OCI-M2 (cell line): ENCODE measurements around the gene PSG1.
"Not testable (repeated sequence)": the region's sequence is repeated elsewhere in the genome, so short reads cannot be mapped to it uniquely, and the experiment has no call there.

Experiments
- DNase-seq: peaks from one replicate; lab custom pipeline; 2025; ENCODE audit not compliant: unreplicated experiment; lab: John Stamatoyannopoulos, UW

Gene PSG1

DNA sequence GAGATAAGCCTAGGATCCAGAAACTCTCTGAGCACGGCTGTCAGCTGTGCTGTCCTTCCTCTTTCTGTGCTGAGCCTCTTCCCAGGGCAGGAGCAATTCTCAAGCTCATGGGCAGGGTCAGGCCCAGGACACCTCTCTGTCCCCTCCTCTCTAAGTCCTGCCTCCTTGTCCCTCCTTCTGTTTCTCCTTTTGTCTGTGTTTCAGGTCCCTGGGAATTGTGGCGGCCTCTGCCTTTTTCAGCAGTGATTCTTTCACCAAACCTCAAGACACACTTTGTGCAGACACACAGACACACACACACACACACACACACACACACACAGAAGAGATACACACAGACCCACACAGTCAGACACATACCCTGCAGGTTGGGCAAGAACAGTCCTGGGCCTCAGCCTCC is at the start of gene PSG1:
PSG1 (minus strand) TSS at position 101 of the 400 bp plus-strand sequence. CDS start 132 bp downstream, outside the sequence.
- no peak for DNase-seq

DNA sequence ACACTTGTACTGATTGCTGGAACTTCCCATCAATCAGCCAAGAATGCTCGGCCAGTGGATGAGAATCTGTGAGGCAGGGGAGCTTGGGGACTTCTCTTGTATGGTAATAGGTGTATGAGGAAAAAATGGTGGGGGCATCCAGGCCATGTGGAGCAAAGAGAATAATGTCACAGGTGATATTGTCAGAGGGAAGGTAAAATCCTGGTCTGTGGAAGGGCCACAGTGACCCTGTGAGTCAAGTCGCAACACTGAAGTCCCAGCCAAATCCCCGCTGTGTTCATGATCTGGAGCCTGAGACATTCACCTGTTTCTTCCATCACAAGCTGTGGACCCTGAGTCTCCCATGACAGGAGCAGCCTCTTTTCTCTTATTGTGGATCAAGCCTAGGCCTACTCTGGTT is 49.4 kb upstream of the PSG1 start:
- DNase-seq: no peak

DNA sequence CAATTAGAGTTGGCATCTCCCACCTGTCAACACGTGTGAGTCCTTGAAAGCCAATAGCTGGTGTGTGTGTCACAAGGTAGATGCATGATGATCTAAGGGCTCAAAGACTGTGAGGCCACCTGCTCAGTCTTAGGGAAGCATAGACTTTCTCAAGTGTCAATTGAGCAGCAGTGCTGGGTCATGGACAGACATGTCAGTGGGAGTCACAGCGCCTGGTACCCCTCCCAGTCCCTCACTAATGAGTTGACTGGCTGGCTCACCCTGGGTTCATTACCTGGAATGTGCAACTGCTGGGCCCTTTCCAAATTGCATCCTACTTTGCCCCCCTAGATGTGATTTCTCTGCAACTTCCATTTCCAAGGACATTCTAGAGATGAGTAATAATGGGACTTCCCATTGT is 47.3 kb upstream of the PSG1 start:
- no peak for DNase-seq

DNA sequence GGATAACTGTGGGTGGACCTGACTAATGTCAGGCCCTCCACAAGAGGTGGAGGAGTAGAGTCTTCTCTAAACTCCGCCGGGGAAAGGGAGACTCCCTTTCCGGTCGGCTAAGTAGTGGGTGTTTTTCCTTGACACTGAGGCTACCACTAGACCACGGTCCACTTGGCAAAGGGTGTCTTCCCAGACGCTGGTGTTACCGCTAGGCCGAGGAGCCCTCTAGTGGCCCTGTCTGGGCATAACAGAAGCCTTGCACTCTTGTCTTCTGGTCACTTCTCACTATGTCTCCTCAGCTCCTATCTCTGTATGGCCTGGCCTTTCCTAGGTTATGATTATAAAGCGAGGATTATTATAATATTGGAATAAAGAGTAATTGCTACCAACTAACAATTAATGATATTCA is 43.6 kb upstream of the PSG1 start:
- DNase-seq: not testable (repeated sequence)

DNA sequence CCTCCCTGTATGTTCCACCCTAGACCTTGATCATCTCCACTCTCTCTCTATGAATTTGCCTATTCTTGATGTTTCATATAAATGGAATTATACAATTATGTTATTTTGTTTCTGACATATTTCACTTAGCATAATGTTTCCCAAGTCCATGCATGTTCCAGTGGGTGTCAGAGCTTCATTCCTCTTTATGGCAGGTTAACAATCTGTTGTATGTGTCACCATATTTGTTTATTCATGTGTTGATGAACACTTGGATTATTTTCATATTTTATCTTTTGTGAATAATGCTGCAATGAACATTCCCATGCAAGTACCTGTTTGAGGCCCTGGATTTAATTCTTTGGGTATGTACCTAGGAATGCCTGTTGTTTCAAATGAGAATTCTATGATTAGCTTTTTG is 41.5 kb upstream of the PSG1 start:
- DNase-seq: not testable (repeated sequence)

DNA sequence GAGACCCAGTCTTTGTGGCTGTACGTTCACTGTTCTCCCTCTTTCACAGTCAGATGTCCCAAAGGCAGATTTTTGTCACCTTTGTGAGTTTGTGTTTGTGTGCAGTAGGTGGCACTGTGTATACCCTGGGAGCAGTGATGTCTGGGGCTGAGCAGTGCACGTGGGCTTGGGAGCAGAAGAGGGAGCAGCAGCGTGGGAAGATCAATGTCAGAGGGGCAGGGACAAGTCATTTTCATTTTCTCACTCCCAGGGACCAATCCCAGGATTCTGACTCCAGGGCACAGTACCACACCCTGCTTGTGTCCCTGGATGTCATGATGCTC is 40.2 kb upstream of the PSG1 start:
- no peak for DNase-seq

DNA sequence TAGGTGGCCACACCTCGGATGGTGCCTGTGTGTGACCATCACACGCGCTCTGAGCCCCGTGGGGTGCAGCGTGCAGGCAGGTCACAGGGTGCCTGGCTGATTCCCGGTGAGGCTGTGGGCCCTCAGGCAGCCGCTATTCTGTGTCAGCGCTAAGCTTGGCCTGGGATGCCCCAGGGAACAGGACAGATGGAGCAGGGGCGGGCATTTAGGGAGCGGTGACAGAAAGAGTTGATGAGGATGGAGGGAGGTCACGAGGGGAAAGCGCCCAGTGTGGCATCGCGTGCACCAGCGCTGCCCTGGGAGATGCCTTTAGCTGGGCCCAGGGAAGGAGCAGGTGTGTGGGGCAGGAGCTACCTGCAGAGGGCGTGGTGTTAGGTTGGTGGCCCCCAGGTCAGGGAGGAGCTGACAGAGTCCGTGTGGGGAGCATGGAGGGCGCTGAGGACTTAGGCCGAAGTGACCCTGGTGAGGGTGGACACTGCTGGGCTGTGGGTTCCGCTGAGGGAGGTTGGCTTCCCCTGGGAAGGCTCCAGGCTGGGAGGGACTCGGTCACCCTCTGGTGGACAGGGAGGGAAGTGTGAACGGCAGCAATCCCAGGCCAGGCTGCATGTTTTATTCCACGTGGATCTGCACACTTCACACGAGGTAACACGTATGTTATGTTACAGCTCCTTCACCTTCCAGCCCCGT is 39.7 kb upstream of the PSG1 start:
- not testable (repeated sequence) for DNase-seq

DNA sequence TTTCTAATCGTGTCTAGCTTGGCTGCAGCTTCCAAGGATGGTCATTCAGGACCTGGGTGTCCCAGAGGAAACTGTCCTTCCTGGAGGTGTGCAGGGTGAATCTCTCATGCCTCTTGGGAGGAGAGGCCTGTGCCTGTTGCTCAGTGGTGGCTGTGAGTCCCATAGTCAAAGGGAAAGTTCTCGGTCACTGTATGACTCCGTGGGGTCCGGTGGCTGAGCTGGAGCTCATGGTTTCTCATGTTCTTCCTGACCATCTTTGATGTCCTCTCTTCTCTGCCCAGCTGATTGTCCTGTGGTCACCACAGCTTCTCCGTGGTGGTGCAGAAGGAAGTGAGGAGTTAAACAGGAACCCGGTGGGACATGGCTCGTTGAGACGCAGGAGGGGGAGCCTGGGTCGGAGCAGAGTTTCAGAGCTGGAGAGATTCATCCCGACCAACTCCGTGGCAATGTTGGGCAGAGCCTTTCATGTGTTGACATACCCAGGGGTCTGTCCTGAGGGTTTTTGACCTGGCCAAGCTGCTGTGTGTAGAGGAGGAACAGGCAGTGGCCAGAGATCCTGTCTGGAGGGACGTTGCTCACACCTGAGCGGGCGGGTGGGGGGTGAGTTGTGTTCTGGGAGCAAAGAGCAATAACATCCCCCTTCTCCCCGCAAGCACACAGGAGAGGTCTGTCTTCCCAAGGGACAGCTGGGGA is 39.0 kb upstream of the PSG1 start:
- DNase-seq: not testable (repeated sequence)

DNA sequence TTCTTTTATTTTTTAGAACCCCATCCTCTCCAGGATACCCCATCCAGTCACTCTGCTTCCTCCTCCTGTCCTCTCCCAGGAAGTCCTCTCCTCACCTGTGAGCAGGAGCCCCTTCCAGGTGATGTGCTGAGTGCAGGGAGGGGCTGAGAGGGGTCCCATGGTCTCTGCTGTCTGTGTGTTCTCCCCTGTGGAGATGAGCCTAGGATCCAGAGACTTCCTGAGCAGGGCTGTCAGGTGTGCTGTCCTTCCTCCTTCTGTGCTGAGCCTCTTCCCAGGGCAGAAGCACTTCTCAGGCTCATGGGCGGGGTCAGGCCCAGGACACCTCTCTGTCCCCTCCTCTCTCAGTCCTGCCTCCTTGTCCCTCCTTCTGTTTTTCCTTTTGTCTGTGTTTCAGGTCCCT is 38.1 kb upstream of the PSG1 start, which contains the start of gene PSG6:
PSG6 (minus strand) TSS at position 261 of the 400 bp plus-strand sequence; CDS start at position 159, 102 bp downstream.
- DNase-seq: not testable (repeated sequence)

DNA sequence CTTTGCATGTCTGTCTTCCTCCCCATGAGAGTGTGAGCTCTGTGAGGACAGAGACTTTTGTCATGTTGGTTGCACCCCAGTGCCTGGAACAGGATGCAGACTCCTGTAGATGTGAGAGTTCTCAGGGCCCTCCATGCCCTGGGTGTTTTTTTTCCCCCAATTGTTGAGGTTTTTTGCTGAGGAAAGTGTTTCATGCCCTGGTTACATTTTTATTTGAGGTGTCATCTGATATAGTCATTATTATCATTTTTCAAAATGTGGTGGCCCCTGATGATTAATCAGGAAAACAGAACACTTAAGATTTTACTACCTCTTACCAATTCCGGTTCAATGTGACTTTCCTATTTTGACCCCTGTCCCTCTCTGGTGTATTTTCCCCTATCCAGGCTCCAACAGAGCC is 37.4 kb upstream of the PSG1 start:
- DNase-seq: not testable (repeated sequence)

DNA sequence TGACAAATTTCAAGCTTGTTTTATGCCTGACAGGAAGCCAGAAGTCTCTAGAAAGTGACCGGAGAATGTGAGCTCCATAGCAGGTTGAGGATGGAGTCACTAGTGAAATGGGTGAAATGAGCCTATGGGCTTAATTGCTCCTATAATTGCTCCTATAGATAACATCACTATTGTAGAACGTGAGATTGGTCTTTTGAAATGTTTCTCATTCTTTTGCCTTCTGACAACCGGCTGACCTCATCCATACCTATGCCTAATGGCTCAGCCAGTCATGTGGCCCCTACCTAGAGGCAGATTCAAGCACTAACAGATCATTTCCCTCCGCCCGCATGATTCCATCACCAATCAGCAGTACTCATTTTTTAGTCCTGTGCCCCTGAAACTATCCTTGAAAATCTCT is 34.0 kb upstream of the PSG1 start:
- not testable (repeated sequence) for DNase-seq

DNA sequence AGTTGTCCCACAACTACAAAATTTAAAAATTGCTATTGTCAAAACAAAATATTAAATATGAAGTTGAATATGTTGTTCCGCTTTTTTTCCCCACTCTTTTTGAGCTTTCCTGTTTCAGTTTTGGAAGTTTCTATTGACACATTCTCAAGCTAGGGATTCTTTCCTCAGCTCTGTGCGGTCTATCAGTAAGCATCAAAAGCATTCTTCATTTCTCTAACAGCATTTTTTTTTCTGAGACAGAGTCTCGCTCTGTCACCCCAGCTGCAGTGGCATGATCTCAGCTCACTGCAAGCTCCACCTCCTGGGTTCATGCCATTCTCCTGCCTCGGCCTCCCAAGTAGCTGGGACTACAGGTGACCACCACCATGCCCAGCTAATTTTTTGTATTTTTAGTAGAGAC is 33.4 kb upstream of the PSG1 start:
- DNase-seq: not testable (repeated sequence)

DNA sequence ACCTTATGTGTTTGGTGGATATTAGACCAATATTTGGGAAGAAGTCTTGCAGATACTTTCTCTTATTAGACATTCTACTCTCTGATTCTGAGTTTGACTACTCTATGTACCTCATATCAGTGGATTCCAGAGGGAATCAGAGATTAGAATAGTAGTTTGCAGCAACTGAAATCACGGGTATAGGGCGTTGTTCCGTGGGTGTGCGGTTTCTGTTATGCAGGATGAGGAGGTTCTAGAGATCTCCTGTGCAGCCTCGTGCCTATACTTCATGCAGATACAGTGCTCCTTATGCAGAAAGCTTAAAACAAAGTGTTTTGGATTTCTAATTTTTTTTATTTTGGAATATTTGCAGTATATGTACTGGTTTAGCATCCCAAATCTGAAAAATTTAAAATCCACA is 32.2 kb upstream of the PSG1 start:
- DNase-seq: not testable (repeated sequence)

DNA sequence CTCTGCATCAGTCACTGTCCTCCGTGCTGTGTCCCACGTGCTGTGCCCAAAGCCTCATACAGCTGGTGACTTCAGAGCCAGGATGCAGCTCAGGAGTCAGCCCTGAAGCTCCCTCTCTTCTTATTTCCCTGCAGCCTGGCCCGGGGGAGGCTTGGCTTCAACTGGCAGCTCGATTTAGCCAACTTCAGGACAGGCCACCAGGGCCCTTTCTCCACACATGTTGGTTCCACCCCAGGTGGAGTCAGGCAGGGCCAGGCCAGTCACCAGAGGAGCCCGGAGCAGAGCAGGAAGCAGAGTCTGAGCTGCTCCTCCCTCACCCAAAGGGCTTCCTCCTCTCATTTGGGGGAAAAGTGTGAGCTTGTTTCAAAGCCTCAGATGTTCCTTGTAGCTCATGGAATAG is 26.6 kb upstream of the PSG1 start:
- DNase-seq: not testable (repeated sequence)

DNA sequence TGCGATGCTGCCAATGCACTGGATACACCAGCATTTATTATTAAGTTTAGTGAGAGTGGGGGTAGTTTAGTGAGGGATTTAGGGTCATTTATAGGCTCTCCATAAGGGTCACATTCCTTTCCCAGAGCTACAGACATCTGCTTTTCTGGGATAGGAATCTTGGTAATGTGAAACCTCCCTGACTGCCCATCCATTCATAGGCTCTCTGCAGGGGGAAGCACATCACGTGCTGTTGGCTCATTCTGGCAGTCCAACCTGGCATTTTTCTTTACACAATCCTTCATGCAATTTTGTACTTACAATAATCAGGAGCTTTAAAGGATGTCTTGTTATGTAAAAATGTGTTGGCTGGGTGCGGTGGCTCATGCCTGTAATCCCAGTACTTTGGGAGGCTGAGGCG is 21.0 kb upstream of the PSG1 start:
- not testable (repeated sequence) for DNase-seq

DNA sequence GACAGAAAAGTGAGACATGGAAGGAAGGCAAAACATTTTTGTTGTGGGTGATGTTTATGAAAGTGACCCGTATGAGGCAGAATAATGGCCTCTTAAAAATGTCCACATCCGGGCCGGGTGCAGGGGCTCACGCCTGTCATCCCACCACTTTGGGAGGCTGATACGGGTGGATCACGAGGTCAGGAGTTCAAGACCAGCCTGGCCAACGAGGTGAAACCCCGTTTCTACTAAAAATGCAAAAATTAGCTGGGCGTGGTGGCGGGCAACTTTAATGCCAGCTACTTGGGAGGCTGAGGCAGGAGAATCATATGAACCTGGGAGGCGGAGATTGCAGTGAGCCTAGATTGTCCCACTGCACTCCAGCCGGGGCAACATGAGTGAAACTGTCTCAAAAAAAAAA is 20.2 kb upstream of the PSG1 start:
- DNase-seq: not testable (repeated sequence)

DNA sequence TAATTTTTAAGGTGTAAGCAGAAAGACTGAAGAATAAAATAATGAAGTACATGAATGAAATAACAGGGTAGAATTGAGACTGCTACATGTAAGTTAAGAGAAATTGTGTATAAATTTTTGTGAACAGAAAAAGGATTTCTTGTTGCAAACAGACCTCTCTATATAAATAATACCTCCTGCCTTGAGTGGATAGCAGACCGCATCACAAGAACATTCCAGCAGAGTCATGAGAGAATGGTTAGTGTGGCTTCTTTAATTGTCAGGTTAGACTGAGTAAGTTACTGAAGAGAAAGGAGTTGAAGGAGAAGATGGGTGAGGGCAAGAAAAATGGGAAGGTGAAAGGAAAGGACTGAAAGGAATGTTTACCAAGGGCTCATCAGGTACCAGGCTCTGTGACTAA is 19.6 kb upstream of the PSG1 start:
- not testable (repeated sequence) for DNase-seq

DNA sequence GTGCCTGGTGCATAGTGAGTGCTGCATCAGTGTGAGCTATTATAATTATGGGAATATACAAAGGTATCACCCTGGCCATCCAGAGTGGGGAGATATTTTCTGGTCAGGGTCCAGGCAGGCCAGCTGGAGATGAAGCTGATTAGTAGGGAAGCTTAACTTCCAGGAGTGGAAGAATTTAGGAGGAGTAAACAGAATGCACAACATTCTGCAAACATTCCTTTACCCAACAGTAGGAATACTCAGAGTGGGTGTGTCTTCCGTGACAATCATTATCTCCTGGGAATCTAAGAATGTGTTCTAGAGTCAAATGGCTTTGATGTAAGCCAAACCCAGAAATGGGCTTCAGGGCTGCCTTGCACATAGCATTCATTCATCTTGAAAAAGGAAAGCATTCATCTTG is 19.1 kb upstream of the PSG1 start:
- DNase-seq: not testable (repeated sequence)

DNA sequence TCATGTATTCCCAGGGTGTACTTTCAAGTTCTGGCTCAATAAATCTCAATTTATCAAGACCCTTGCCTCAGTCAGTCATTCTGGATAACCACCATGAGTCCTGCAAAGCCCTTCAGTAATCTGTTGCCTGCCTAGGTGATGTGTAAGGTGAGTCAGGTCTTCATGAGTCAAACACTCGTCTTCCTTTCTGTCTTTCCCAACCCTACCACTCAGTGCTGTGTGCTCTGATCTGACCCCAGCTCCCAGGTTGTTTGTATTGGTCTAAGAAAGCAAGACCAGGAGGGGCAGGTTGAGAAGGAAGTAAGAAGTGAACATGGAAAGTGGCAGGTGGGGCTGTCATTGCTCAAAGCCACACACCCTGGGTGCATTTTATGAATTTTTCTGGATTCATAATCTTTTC is 18.2 kb upstream of the PSG1 start:
- DNase-seq: not testable (repeated sequence)

DNA sequence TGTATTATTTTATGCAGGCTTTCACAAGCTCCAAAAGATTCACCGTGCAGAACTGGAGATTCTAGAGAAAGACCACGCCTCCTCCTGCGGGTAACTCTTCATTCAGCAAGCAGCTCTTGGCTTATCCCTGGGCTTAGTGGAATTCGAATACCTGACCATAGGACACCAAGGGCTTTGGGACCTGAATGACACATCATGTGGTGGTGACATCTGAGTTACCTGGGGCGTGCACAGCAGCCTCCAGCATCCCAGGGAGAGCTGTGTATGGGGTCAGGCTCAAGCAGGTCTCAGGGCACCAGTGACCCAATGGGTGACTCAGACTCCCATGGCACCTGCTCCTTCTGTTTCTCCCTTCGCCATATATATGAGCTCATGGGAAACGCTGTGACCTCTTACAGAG is 10.9 kb upstream of the PSG1 start:
- DNase-seq: not testable (repeated sequence)

DNA sequence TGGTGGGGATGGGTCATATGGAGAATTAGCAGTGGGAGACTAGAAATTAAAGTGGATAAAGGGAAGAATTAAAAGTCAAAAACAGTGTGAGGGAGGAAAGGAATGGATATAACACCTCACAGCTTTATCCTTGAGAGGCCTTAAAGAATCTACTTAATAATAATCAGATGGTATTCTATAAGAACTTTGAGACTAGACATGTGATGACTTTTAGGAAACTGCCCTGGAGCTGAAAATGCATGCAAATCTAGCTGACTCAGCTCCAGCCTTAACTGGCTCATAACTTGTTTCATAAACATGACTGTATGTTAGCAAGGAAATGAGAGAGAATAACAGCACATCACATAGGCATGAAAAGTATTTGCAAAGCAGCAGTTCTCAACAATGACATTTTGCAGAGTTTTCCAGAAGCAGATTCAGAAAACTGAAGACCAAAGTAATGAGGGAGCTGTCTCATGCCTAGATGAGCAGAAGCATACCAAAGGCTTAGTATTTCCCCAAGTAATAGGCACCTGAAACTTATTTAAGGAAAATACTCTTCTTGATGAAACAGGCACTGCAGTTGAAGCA is 8.4 kb upstream of the PSG1 start:
- not testable (repeated sequence) for DNase-seq

DNA sequence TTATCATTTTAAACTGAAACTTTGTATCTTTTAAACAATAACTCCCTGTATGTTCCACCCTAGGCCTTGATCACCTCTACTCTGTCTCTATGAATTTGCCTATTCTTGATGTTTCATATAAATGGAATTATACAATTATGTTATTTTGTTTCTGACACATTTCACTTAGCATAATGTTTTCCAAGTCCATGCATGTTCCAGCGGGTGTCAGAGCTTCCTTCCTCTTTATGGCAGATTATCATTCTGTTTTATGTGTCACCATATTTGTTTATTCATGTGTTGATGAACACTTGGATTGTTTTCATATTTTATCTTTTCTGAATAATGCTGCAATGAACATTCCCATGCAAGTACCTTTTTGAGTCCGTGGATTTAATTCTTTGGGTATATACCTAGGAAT is 3.2 kb upstream of the PSG1 start:
- DNase-seq: not testable (repeated sequence)
